GM19239 (cell line): Measurements from ENCODE around the gene ANGPTL4.
"Not testable (repeated sequence)": the region's sequence is repeated elsewhere in the genome, so short reads cannot be mapped to it uniquely, and the experiment has no call there.

Experiments used
- DNase-seq: peaks from one replicate; pipeline ENCODE4 v3.0.0; 2011; ENCODE audit warnings: low spot score; ENCODE audit not compliant: insufficient read length
- FAIRE-seq: peaks from 2 replicates; lab custom pipeline; 2011; peaks lifted over from hg19 to GRCh38; lab: Jason Lieb, UNC

The ANGPTL4 gene

DNA sequence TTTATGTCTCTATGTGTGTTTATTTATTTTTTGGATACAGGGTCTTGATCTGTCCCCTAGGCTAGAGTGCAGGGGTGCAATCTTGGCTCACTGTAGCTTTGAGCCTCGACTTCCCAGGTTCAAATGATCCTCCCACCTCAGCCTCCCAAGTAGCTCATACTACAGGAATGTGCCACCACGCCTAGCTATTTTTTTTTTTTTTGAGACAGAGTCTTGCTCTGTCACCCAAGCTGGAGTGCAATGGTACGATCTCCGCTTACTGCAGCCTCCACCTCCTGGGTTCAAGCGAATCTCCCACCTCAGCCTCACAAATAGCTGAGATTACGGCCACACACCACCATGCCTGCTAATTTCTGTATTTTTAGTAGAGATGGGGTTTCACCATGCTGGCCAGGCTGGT is 5.0 kb upstream of the ANGPTL4 start:
- no peak for FAIRE-seq
- no peak for DNase-seq

- FAIRE-seq: no peak
- no peak for DNase-seq
Measured at GRCh38 chr19:8360196-8360595, 3.8 kb upstream of the ANGPTL4 start.

DNA sequence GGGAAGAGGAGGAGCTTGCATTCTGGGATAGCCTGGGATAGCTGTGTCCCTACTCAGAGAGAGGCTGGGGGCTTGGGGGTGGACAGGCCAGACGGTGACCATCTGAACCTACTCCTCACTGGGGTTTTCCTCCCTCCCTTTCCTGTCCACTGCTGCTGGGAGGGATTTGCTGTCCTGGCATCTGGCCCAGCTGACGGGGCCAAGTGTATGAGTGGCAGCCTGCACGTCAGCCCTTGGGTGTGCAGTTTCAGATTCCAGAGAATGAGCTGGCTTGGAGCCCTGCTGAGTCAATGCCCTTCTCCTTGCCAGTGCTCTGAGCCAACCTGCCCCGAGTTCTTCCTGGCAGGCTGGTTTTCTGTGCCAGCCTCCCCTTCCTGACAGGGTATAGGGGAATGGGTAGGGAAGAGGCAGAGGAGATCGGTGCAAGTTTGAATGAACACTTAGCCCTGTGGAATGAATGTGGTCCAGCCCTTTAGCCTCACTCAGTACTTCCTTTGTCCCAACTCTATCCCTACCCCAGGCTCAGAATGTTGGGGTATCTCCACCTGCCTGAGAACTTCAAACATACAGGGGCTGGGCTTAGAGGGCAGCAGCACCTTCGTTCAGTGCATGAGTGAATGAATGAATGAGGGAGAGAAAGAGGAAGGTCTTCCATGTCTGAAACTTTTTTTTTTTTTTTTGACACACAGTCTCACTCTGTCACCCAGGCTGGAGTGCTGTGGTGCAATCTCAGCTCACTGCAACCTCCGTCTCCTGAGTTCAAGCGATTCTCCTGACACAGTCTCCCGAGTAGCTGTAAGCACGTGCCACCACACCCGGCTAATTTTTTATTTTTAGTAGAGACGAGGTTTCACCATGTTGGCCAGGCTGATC is 1.8 kb upstream of the ANGPTL4 start:
- DNase-seq (no peak), FAIRE-seq (no peak)

DNA sequence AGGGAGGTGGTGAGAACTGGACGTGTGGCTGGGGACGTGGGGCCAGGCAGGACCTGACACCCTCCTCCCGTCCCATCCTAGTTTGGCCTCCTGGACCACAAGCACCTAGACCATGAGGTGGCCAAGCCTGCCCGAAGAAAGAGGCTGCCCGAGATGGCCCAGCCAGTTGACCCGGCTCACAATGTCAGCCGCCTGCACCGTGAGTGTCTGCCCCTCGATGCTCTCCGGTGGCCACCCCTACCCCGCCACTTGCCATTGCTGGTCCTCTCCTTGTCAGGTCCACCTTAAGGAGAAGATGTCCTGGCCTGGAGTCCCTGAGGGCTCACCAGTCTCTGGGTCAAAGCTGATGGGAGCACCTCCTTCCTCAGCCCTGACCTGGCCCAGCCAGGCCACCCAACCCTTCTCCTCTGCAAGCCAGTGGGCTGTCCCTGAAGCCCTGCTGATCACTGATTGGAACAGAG is 2.2 kb downstream of the ANGPTL4 start:
- DNase-seq (no peak), FAIRE-seq (no peak)

DNA sequence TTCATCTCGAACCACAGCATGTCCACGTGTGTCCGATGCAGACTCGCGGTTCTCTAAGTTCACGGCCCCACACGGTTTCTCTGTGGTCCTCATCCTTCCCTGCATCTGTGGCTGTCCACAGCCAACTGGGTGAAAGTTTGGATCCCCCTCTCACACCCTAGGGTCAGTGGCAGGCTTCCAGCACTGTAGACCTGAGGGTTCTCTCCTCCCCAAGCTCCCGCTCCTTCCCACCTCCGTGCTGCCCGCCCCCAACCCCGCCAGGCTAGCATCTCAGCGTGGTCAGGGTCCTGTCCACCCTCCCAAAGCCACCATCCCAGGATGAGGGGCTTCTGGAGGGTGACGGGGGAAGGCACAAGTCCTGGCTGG is 3.0 kb downstream of the ANGPTL4 start:
- DNase-seq (no peak), FAIRE-seq (no peak)

GRCh38 chr19:8367327-8368001 is 3.5 kb downstream of the ANGPTL4 start:
- FAIRE-seq: no peak
- no peak for DNase-seq

- FAIRE-seq (no peak), DNase-seq (no peak)
Measured at GRCh38 chr19:8370176-8371010, 6.4 kb downstream of the ANGPTL4 start.

DNA sequence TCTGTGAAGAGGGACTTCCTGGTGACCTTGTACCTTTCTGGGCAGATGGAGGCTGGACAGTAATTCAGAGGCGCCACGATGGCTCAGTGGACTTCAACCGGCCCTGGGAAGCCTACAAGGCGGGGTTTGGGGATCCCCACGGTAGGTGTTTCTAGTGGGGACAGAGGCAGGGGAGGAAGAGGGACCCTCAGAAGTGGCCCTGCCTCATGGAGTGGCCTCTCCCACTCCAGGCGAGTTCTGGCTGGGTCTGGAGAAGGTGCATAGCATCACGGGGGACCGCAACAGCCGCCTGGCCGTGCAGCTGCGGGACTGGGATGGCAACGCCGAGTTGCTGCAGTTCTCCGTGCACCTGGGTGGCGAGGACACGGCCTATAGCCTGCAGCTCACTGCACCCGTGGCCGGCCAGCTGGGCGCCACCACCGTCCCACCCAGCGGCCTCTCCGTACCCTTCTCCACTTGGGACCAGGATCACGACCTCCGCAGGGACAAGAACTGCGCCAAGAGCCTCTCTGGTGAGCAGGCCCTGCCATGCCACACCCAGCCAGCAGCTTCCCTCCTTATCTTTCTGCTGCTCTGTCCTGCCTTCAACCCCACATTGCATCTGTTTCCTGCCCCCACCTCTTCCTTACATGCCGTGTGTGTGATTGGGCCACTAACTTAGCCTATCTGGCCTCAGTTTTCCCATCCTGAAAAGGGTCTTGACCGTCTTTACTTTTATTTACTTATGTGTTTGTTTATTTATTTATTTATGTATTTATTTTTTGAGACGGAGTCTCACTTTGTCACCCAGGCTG is 7.3 kb downstream of the ANGPTL4 start:
- no peak for DNase-seq
- FAIRE-seq: no peak

DNA sequence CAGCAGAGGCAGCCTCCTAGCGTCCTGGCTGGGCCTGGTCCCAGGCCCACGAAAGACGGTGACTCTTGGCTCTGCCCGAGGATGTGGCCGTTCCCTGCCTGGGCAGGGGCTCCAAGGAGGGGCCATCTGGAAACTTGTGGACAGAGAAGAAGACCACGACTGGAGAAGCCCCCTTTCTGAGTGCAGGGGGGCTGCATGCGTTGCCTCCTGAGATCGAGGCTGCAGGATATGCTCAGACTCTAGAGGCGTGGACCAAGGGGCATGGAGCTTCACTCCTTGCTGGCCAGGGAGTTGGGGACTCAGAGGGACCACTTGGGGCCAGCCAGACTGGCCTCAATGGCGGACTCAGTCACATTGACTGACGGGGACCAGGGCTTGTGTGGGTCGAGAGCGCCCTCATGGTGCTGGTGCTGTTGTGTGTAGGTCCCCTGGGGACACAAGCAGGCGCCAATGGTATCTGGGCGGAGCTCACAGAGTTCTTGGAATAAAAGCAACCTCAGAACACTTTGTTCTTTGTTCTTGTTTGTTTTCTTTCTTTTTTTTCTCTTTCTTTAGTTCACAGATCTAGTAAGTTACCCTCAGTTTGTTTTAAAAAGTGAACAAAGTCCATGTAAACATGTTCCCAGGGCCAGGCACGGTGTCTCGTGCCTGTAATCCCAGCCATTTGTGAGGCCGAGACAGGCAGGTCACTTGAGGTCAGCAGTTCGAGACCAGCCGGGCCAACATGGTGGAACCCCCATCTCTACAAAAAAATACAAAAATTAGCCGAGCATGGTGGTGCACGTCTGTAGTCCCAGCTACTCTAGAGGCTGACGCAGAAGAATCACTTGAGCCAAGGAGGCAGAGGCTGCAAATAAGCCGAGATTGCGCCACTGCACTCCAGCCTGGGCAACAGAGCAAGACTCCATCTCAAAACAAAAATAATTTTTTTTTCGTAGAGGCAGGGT is 10.2 kb downstream of the ANGPTL4 start:
- DNase-seq: no peak
- no peak for FAIRE-seq

GRCh38 chr19:8375766-8376165 is 11.8 kb downstream of the ANGPTL4 start:
- DNase-seq, FAIRE-seq: not testable (repeated sequence)

- not testable (repeated sequence) for DNase-seq, FAIRE-seq
Measured at GRCh38 chr19:8376373-8376974, 12.5 kb downstream of the ANGPTL4 start.

- no peak for DNase-seq
- FAIRE-seq: no peak
Measured at GRCh38 chr19:8377598-8377997, 13.6 kb downstream of the ANGPTL4 start.

DNA sequence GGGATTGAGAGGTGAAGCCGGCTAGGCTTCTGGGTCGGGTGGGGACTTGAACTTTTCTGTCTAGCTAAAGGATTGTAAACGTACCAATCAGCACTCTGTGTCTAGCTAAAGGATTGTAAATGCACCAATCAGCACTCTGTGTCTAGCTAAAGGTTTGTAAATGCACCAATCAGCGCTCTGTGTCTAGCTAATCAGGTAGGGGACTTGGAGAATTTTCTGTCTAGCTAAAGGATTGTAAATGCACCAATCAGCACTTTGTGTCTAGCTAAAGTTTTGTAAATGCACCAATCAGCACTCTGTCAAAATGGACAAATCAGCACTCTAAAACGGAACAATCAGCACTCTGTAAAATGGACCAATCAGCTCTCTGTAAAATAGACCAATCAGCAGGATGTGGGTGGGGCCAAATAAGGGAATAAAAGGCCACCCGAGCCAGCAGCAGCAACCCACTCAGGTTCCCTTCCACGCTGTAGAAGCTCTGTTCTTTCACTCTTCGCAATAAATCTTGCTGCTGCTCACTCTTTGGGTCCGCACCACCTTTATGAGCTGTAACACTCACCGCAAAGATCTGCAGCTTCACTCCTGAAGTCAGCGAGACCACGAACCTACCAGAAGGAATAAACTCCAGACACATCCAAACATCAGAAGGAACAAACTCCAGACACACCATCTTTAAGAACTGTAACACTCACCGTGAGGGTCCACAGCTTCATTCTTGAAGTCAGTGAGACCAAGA is 15.4 kb downstream of the ANGPTL4 start:
- FAIRE-seq, DNase-seq: not testable (repeated sequence)

DNA sequence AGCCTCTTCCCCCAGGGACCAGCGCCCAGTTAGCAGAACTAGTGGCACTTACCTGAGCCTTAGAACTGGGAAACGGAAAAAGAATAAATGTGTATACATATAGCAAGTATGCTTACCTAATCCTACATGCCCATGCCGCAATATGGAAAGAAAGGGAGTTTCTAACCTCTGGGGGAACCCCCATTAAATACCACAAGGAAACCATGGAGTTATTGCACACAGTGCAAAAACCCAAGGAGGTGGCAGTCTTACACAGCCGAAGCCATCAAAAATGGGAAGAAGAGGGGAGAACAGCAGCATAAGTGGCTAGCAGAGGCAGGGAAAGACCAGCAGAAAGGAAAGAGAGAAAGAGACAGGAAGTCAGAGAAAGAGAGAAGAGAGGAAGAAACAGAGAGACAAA is 20.6 kb downstream of the ANGPTL4 start:
- FAIRE-seq, DNase-seq: not testable (repeated sequence)

DNA sequence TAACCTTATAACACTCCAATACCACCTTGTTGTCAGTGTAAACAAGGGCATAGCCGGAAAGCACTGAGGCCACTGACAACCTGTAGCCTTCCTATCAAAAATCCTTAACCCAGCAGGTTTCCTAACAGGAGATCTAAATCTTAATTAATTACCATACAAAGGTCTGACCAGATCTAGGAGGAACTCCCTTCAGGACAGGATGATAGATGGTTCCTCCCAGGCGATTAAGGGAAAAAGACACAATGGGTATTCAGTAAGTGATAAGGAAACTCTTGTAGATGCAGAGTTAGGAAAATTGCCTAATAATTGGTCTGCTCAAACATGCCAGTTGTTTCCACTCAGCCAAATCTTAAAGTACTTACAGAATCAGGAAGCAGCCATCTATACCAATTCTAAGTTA is 21.1 kb downstream of the ANGPTL4 start:
- DNase-seq, FAIRE-seq: not testable (repeated sequence)

DNA sequence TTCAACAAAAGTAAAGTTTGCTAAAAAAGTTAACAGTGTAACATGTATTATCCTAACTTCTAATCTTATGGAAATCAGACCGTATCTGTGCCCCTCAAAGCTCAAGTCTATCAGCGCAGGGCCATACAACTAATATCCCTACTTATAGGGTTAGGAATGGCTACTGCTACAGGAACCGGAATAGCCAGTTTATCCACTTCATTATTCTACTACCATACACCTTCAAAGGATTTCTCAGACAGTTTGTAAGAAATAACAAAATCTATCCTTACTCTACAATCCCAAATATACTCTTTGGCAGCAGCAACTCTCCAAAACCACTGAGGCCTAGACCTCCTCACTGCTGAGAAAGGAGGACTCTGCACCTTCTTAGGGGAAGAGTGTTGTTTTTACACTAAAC is 21.6 kb downstream of the ANGPTL4 start:
- not testable (repeated sequence) for DNase-seq, FAIRE-seq

- DNase-seq, FAIRE-seq: not testable (repeated sequence)
Measured at GRCh38 chr19:8386419-8386818, 22.5 kb downstream of the ANGPTL4 start.

GRCh38 chr19:8386990-8387389 is 23.0 kb downstream of the ANGPTL4 start:
- DNase-seq: no peak
- FAIRE-seq: no peak
